GM18499 (cell line): Measurements from ENCODE around the gene HS3ST5.
"Not testable (repeated sequence)": the region's sequence is repeated elsewhere in the genome, so short reads cannot be mapped to it uniquely, and the experiment has no call there.

Experiments used
- ATAC-seq: cut with Tn5 transposase; IDR thresholded peaks from one replicate; pipeline ENCODE4 v1.9.1; 2021; ENCODE audit warnings: moderate number of reproducible peaks; ENCODE audit not compliant: insufficient read depth, unreplicated experiment

HS3ST5 gene

GRCh38 chr6:114339706-114340105 is 3.1 kb downstream of the HS3ST5 start:
- ATAC-seq = no peak

- no peak for ATAC-seq
Observed at GRCh38 chr6:114334237-114334636, 8.6 kb downstream of the HS3ST5 start.

- ATAC-seq = no peak
Observed at GRCh38 chr6:114327074-114327473, 15.7 kb downstream of the HS3ST5 start.

GRCh38 chr6:114323784-114324183 is 19.0 kb downstream of the HS3ST5 start:
- no peak for ATAC-seq

- ATAC-seq = no peak
Observed at GRCh38 chr6:114319749-114320148, 23.1 kb downstream of the HS3ST5 start.

- no peak for ATAC-seq
Observed at GRCh38 chr6:114315831-114316595, 26.8 kb downstream of the HS3ST5 start.

GRCh38 chr6:114313816-114314215 is 29.0 kb downstream of the HS3ST5 start:
- not testable (repeated sequence) for ATAC-seq

GRCh38 chr6:114312931-114313330 is 29.9 kb downstream of the HS3ST5 start:
- peak; percentile 66 for ATAC-seq

- no peak for ATAC-seq
Observed at GRCh38 chr6:114310053-114310452, 32.8 kb downstream of the HS3ST5 start.

GRCh38 chr6:114304304-114304887 is 38.4 kb downstream of the HS3ST5 start:
- no peak for ATAC-seq

GRCh38 chr6:114301596-114302219 is 41.1 kb downstream of the HS3ST5 start:
- no peak for ATAC-seq

GRCh38 chr6:114297135-114297534 is 45.7 kb downstream of the HS3ST5 start:
- ATAC-seq = no peak

- no peak for ATAC-seq
Observed at GRCh38 chr6:114292431-114292830, 50.4 kb downstream of the HS3ST5 start.

GRCh38 chr6:114291428-114291827 is 51.4 kb downstream of the HS3ST5 start:
- ATAC-seq = no peak

GRCh38 chr6:114290864-114291263 is 52.0 kb downstream of the HS3ST5 start:
- no peak for ATAC-seq

- no peak for ATAC-seq
Observed at GRCh38 chr6:114288701-114289495, 53.9 kb downstream of the HS3ST5 start.

- no peak for ATAC-seq
Observed at GRCh38 chr6:114287461-114287860, 55.4 kb downstream of the HS3ST5 start.

GRCh38 chr6:114286211-114286610 is 56.6 kb downstream of the HS3ST5 start:
- ATAC-seq = no peak

GRCh38 chr6:114284281-114284680 is 58.5 kb downstream of the HS3ST5 start:
- ATAC-seq = no peak

GRCh38 chr6:114282292-114282691 is 60.5 kb downstream of the HS3ST5 start:
- ATAC-seq = no peak

- ATAC-seq = no peak
Observed at GRCh38 chr6:114281496-114281895, 61.3 kb downstream of the HS3ST5 start.
